ENCODE results near the gene FCN2. TPM values are rescaled to one million over a fixed set of nuclear protein-coding genes. Genes with fewer than 3 reads are reported as not detected.
A peak's percentile ranks its signal among the peaks of the same experiment; 100 is the strongest.

Gene FCN2
- total and polyA plus RNA-seq, 8 donors: not detected

DNA sequence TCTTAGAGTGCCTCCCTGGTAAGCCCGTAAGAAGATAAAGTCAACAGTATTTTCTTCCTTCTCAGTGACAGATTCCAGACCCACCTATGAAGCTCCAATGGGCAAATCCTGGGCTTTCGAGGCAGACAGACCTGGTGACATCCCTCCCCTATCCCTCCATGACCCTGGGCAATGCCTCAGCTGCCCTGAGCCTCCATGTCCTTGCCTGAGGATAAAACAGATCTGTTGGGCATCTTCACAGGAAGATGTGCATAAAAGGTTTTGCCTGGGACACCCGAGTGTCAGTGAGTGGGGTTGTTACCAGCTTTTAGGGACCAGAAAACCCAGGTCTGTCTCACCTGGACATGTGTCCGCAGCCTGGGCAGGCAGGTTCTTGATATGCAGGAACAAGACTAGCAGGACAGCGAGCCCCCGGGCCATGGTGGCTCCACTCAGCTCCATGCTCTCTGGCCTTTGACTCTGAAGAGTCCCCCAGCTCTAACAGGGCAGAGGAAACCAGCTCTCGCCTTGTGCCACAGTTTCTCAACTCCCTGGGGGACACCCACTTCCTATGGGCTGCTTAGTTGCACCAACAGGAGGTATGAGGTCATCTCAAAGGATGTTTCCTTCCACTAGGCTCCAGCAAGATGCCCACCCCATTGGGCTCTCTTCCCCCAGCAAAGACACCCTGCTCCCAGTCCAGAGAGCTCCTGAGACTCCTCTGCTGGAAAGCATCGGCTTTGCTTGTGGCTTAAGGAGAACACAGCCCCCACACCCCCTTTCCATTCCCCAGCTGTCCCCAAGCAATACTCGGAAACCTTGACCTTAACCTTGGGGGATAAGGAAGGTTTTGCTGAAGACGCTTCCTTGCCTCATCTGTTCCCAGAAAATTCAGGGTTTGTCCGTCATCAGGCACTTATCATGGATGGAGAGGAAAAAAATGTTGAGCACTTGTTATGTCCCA, 37.1 kb downstream of the FCN2 start, which contains the start of gene FCN1:
Gene FCN1, minus strand, starts transcription at position 482 of the 943 bp plus-strand sequence. Its CDS starts 41 bp downstream, at position 441.
- TF ChIP-seq, protein P1, sequence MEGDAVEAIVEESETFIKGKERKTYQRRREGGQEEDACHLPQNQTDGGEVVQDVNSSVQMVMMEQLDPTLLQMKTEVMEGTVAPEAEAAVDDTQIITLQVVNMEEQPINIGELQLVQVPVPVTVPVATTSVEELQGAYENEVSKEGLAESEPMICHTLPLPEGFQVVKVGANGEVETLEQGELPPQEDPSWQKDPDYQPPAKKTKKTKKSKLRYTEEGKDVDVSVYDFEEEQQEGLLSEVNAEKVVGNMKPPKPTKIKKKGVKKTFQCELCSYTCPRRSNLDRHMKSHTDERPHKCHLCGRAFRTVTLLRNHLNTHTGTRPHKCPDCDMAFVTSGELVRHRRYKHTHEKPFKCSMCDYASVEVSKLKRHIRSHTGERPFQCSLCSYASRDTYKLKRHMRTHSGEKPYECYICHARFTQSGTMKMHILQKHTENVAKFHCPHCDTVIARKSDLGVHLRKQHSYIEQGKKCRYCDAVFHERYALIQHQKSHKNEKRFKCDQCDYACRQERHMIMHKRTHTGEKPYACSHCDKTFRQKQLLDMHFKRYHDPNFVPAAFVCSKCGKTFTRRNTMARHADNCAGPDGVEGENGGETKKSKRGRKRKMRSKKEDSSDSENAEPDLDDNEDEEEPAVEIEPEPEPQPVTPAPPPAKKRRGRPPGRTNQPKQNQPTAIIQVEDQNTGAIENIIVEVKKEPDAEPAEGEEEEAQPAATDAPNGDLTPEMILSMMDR (IDR thresholded peaks at IDR 0.05): no peak
- peaks cover 0 to 10% of the 10 kb centered on the region in 2 donors for H3K27me3 ChIP-seq
- peaks cover 0 to 7% of the 10 kb centered on the region in 2 donors for H3K9me3 ChIP-seq
- intact Hi-C loops (cut with DNase I): no loop called here
- peak within 1 kb of the TSS in 1 of 2 donors; percentile 75 for H3K27ac ChIP-seq
- ATAC-seq: no peak
- DNase-seq: no peak
- H3K36me3 ChIP-seq: peaks cover 0 to 8% of the 10 kb centered on the region in 2 donors
- peak within 1 kb of the TSS in 1 of 2 donors; percentile 38 for H3K4me3 ChIP-seq
- H3K4me1 ChIP-seq: peaks cover 0 to 66% of the 10 kb centered on the region in 2 donors

DNA sequence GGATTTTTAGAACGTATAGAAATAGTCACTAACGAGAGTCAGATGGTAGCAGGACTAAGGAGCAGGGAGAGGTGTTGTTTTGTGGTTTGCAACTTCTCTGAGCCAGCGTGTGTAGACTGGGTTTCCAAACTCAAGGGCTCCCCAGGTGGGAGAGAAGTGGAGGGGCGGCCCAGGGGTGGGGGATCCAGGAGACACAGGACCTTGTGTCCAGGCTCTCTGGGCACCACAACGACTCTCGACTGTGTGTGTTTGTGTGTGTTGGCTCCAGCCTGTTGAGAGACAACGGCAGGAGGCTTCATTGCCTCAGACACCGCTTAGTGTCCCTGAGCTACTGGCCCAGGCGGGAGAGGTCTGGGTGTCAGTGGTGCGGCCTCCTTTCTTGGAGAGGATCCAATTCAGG, 38.0 kb downstream of the FCN2 start:
- Histone ChIP-seq H3K36me3 (peaks cover 0 to 1% of the 10 kb centered on the region in 2 donors), H3K4me3 (no peak overlapping the region), H3K27ac (peak overlapping the region in 1 of 2 donors; percentile 51), H3K27me3 (peaks cover 0 to 10% of the 10 kb centered on the region in 2 donors), H3K9me3 (peaks cover 0 to 7% of the 10 kb centered on the region in 2 donors), H3K4me1 (peaks cover 0 to 76% of the 10 kb centered on the region in 2 donors)
- no peak for DNase-seq
- no peak for ATAC-seq
- intact Hi-C loops (cut with DNase I): no loop called here
- TF ChIP-seq, protein P1 (IDR thresholded peaks at IDR 0.05): no peak

DNA sequence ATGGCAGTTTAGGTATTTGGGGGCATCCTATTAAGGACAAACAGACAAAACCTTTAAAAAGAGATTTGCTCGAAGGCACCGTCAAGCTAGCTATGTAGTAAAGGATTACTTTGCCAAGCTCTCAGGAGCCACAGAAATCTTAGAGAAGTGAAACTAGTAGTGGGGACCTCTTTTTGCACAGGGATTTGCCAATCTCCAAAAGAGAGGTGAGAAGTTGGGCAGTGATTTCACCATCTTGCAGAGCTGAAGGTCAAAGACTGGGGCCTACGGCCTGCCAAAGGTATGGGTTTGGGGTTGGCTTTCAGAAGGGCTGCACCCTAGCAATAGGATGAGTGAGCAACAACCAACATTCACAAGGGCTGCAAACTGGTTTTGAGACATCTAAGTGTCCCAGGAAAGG, 38.7 kb downstream of the FCN2 start:
- Histone ChIP-seq H3K27me3 (peaks cover 0 to 10% of the 10 kb centered on the region in 2 donors), H3K9me3 (peaks cover 0 to 7% of the 10 kb centered on the region in 2 donors), H3K27ac (peak overlapping the region in 1 of 2 donors; percentile 51), H3K4me1 (peaks cover 0 to 79% of the 10 kb centered on the region in 2 donors), H3K4me3 (no peak overlapping the region), H3K36me3 (no peaks in the 10 kb centered on the region)
- no peak for DNase-seq
- ATAC-seq: no peak
- TF ChIP-seq, protein P1 (IDR thresholded peaks at IDR 0.05): no peak
- intact Hi-C loops (cut with DNase I): no loop called here

DNA sequence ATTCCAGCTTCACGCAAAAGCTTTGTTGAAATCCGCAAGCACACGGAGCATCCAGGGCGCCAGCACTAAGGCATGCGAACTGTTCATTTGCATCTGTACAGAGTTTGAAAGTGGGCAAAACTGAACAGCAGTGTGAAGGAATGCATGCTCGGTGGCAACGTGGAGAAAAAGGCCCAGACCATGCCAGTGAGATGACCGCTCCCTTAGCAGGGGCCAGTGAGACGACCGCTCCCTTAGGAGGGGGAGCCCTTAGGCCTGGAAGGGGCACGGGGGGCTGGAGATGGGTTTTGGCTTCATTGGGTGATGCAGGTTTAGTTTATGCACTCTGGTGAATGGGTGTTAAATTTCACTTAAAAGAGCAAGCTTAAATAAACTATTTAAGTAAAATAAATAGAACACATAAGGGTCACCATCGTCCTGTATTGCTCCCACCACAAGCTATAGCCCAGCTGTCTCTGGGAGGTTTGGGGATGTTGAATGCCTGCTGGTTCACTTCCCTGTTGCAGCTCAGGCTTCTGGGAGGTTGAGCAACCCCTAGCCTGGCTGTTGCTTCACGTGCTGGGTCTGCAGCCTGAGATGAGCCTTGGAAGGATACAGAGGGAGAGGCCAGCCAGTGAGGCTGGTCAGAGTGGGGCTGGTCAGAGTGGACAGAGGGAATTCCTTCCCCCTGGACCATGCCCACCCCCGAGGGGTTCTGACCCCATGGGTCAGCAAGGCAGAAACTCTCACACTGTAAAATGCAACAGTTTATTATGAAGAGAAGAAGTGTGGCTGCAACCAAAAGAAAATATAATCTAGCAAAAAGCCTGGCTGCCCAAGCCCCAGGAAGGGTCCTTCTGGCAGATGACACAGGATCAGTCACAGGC, 41.7 kb downstream of the FCN2 start:
- H3K4me3 ChIP-seq: no peak overlapping the region
- TF ChIP-seq, protein P1 (IDR thresholded peaks at IDR 0.05): no peak
- peak overlapping the region in 1 of 2 donors; percentile 86 for H3K27ac ChIP-seq
- DNase-seq (peak; percentile 28 to 87 (median 72)), ATAC-seq (peak; percentile 81)
- peaks cover 0 to 5% of the 10 kb centered on the region in 2 donors for H3K27me3 ChIP-seq
- H3K4me1 ChIP-seq: peaks cover 0 to 83% of the 10 kb centered on the region in 2 donors
- intact Hi-C loops (cut with DNase I): no loop called here
- H3K36me3 ChIP-seq: no peaks in the 10 kb centered on the region
- H3K9me3 ChIP-seq: peaks cover 0 to 7% of the 10 kb centered on the region in 2 donors

Data from left lung (tissue), 10 donors.